Lower leg skin (tissue), 4 donors: ENCODE measurements around the gene HENMT1. TPM values are rescaled to one million over a fixed set of nuclear protein-coding genes. Genes with fewer than 3 reads are reported as not detected.
"Not testable (repeated sequence)": the region's sequence is repeated elsewhere in the genome, so short reads cannot be mapped to it uniquely, and the experiment has no call there.

ENCODE experiments used
- DNase-seq, 2 donors: peaks; one replicate each; pipeline ENCODE4 v3.0.0-alpha.2; 2019; ENCODE audit warnings: low spot score in 2 of 2
- H3K4me3 ChIP-seq: fragments of 200-600 bp; sonication (generic); 2 replicates; pipeline ENCODE4 v1.5.1; 2017; ENCODE audit warnings: mild to moderate bottlenecking, low read depth; ENCODE audit not compliant: poor library complexity, severe bottlenecking
- POLR2A ChIP-seq, 2 donors: fragments of 450-650 bp; IDR thresholded peaks; one replicate each; pipeline ENCODE4 v1.6.1; 2016 to 2017; ENCODE audit warnings: antibody characterized with exemption in 2 of 2, mild to moderate bottlenecking in 1 of 2, moderate library complexity in 1 of 2
- WGBS, 2 donors: methylation state at CpG; one replicate each; pipeline ENCODE4 v1.1.5; 2018; 5-methylcytosine and 5-hydroxymethylcytosine counted together
- intact Hi-C: fragments of 100-400 bp; cut with DNase I; formaldehyde crosslinking; loops from one replicate; pipeline ENCODE4 v1.15.0; 2023; ENCODE audit warnings: low total_unique reads
- total RNA-seq, 4 donors: library from RNA; depleted of rRNA; stranded (reverse); fragments of >200 nt; gene quantifications; one replicate each; pipeline ENCODE4 v1.1.0, GENCODE V29; 2016
- TF ChIP-seq, protein P1 (sequence below), 3 donors: fragments of 450-650 bp; IDR thresholded peaks; one replicate each; pipeline ENCODE4 v1.5.1; 2016; ENCODE audit warnings: antibody characterized with exemption in 3 of 3, mild to moderate bottlenecking in 3 of 3, moderate library complexity in 2 of 3

Gene HENMT1
- 1 to 10 TPM; 2.0 to 3.9 (median 2.2) TPM for total RNA-seq

- intact Hi-C loops = no loop called here
- TF ChIP-seq, protein P1, sequence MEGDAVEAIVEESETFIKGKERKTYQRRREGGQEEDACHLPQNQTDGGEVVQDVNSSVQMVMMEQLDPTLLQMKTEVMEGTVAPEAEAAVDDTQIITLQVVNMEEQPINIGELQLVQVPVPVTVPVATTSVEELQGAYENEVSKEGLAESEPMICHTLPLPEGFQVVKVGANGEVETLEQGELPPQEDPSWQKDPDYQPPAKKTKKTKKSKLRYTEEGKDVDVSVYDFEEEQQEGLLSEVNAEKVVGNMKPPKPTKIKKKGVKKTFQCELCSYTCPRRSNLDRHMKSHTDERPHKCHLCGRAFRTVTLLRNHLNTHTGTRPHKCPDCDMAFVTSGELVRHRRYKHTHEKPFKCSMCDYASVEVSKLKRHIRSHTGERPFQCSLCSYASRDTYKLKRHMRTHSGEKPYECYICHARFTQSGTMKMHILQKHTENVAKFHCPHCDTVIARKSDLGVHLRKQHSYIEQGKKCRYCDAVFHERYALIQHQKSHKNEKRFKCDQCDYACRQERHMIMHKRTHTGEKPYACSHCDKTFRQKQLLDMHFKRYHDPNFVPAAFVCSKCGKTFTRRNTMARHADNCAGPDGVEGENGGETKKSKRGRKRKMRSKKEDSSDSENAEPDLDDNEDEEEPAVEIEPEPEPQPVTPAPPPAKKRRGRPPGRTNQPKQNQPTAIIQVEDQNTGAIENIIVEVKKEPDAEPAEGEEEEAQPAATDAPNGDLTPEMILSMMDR (IDR thresholded peaks at IDR 0.05) = no peak
- no peak for TF ChIP-seq POLR2A (IDR thresholded peaks at IDR 0.05)
- H3K4me3 ChIP-seq = peak within 1 kb of the TSS; percentile 57
- DNase-seq = peak; percentile 34 to 93
- WGBS, 2 donors = 1% methylated on average over 60 to 81 of the region's 81 CpGs
These were observed at the start of gene HENMT1 for GRCh38 chr1:108661030-108661609. HENMT1 (minus strand) TSS chr1:108661093; CDS start chr1:108659884, 1,209 bp downstream.

DNA sequence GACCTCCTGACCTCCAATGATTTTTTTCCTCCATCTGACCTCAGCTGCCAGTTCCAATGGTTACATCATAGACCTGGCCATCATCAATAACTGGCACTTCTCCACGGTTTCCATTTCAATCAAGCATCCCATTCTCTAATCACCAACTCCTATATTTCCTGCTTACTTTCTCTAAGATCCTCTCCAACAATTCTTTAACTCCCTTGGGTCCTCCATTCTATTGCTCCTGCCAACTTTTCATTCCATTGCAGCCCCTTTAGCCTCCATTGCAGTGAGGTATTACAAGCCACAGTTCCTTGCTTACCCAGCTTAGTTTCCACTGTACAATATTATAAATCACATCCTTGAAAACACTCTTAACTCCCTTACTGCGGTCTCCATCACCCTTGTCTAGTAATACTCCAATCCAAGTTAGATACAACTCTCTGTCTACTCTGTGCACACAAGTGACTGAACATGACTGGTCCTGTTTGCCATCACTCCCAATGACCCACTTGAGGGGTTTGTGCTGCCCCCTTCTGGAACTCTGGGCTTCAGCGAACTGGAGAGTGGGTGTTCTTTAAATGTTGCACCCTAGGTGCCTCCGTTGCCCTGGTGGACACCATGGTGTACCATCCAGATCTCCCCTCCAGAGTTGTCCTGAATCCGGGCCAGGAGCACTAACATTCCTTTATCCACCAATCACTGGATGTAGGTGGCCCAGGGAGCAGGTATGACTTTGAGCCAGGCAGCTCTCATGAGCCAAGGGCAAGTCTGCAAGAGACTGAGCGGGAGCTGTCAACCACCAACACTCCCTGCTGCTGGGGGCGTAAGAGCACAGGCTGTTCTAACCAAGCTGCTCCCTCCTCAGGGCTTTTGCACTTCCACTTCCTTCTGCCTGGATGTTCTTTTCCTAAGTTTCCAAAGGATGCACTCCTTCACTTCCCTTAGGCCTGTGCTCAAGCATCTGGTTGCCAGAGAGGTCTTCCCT is 48.1 kb upstream of the HENMT1 start:
- 72 to 76% methylated on average over 7 of the region's 7 CpGs for WGBS, 2 donors
- DNase-seq = no peak
- TF ChIP-seq, protein P1 (IDR thresholded peaks at IDR 0.05) = no peak
- no peak for TF ChIP-seq POLR2A (IDR thresholded peaks at IDR 0.05)
- intact Hi-C loops = no loop called here
- no peak overlapping the region for H3K4me3 ChIP-seq

DNA sequence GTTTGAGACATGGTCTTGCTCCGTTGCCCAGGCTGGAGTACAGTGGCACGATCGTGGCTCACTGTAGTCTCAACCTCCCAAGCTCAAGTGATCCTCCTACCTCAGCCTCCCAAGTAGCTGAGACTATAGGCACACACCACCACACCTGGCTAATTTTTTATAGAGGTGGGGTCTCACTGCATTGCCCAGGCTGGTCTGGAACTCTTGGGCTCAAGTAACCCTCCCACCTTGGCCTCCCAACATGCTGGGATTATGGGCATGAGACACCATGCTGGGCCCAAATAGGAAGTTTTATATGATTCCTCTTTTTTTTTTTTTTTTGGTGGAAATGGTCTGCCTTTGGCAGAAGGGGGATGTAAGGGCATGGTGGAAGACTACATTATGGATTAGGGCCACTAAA is 45.8 kb upstream of the HENMT1 start:
- DNase-seq = no peak
- TF ChIP-seq POLR2A (IDR thresholded peaks at IDR 0.05) = no peak
- TF ChIP-seq, protein P1 (IDR thresholded peaks at IDR 0.05) = no peak
- intact Hi-C loops = no loop called here
- H3K4me3 ChIP-seq = no peak overlapping the region
- 88 to 90% methylated on average over 3 of the region's 3 CpGs for WGBS, 2 donors

GRCh38 chr1:108704496-108704895 is 43.6 kb upstream of the HENMT1 start:
- intact Hi-C loops = no loop called here
- no peak overlapping the region for H3K4me3 ChIP-seq
- no peak for DNase-seq
- 44 to 52% methylated on average over 2 of the region's 2 CpGs for WGBS, 2 donors
- TF ChIP-seq, protein P1 (IDR thresholded peaks at IDR 0.05) = no peak
- TF ChIP-seq POLR2A (IDR thresholded peaks at IDR 0.05) = no peak

DNA sequence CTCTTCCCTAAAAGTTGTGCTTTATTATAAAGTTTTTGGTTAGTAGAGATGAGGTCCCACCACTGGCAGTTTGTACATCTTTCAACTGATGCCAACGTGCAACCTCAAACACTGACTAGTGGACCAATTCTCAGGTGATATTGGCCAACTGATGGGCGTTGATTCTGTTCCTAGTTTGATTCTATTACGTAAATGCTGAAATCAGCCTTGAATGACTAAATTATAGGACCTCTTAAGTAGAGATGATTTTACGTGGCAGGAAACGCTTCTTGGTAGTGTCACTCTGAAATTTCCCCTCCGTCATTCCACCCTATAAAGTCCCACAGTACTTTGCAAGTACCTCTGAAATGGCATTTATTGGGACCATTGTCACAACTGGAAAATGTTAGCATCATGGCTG is 43.0 kb upstream of the HENMT1 start:
- intact Hi-C loops = no loop called here
- 71 to 78% methylated on average over 6 of the region's 6 CpGs for WGBS, 2 donors
- TF ChIP-seq, protein P1 (IDR thresholded peaks at IDR 0.05) = no peak
- no peak for TF ChIP-seq POLR2A (IDR thresholded peaks at IDR 0.05)

GRCh38 chr1:108702109-108702508 is 41.2 kb upstream of the HENMT1 start:
- 91 to 98% methylated on average over 6 of the region's 6 CpGs for WGBS, 2 donors
- H3K4me3 ChIP-seq, intact Hi-C loops, DNase-seq: not testable (repeated sequence)

More for the DNA sequence above, 43.0 kb upstream of the HENMT1 start:
- H3K4me3 ChIP-seq = no peak overlapping the region
- DNase-seq = no peak
